Measurements from ENCODE around the gene MPZL1. TPM values are rescaled to one million over a fixed set of nuclear protein-coding genes. Genes with fewer than 3 reads are reported as not detected.
A peak's percentile ranks its signal among the peaks of the same experiment; 100 is the strongest.

Gene MPZL1
- total RNA-seq, 1 donor from 2014 or later = 85.2 TPM

- TF ChIP-seq CTCF (IDR thresholded peaks at IDR 0.05) = no peak
- Histone ChIP-seq H3K9me3 (no peaks in the 10 kb centered on the region), H3K4me1 (peaks cover 11% of the 10 kb centered on the region), H3K27me3 (no peaks in the 10 kb centered on the region), H3K27ac (no peak overlapping the region), H3K4me3 (no peak overlapping the region), H3K36me3 (no peaks in the 10 kb centered on the region)
- ATAC-seq (no peak), DNase-seq (no peak)
- intact Hi-C loops (cut with DNase I) = no loop called here
Observed at GRCh38 chr1:167681024-167681423, 40.8 kb upstream of the MPZL1 start.

- ATAC-seq (no peak), DNase-seq (no peak)
- Histone ChIP-seq H3K27me3 (no peaks in the 10 kb centered on the region), H3K4me1 (peaks cover 11% of the 10 kb centered on the region), H3K9me3 (no peaks in the 10 kb centered on the region), H3K36me3 (no peaks in the 10 kb centered on the region), H3K27ac (no peak overlapping the region), H3K4me3 (no peak overlapping the region)
- intact Hi-C loops (cut with DNase I) = no loop called here
- no peak for TF ChIP-seq CTCF (IDR thresholded peaks at IDR 0.05)
Observed at GRCh38 chr1:167681451-167682098, 40.2 kb upstream of the MPZL1 start.

GRCh38 chr1:167683226-167683625 is 38.6 kb upstream of the MPZL1 start:
- DNase-seq = no peak
- H3K4me3 ChIP-seq = no peak overlapping the region
- no peak for ATAC-seq
- H3K27me3 ChIP-seq = no peaks in the 10 kb centered on the region
- peaks cover 18% of the 10 kb centered on the region for H3K4me1 ChIP-seq
- H3K27ac ChIP-seq = no peak overlapping the region
- TF ChIP-seq CTCF (IDR thresholded peaks at IDR 0.05) = no peak
- intact Hi-C loops (cut with DNase I) = no loop called here
- H3K9me3 ChIP-seq = no peaks in the 10 kb centered on the region
- H3K36me3 ChIP-seq = no peaks in the 10 kb centered on the region

GRCh38 chr1:167683641-167684502 is 37.9 kb upstream of the MPZL1 start:
- no peak overlapping the region for H3K4me3 ChIP-seq
- H3K4me1 ChIP-seq = peaks cover 18% of the 10 kb centered on the region
- no peaks in the 10 kb centered on the region for H3K36me3 ChIP-seq
- H3K9me3 ChIP-seq = no peaks in the 10 kb centered on the region
- peak; percentile 86 for ATAC-seq
- no peak for TF ChIP-seq CTCF (IDR thresholded peaks at IDR 0.05)
- DNase-seq = peak; percentile 82
- H3K27ac ChIP-seq = no peak overlapping the region
- intact Hi-C loops (cut with DNase I) = no loop called here
- no peaks in the 10 kb centered on the region for H3K27me3 ChIP-seq

- H3K27ac ChIP-seq = no peak overlapping the region
- H3K4me1 ChIP-seq = peaks cover 18% of the 10 kb centered on the region
- H3K9me3 ChIP-seq = no peaks in the 10 kb centered on the region
- ATAC-seq = no peak
- no peak overlapping the region for H3K4me3 ChIP-seq
- H3K27me3 ChIP-seq = no peaks in the 10 kb centered on the region
- no peak for TF ChIP-seq CTCF (IDR thresholded peaks at IDR 0.05)
- intact Hi-C loops (cut with DNase I) = loop anchor here (5.0 kb wide), 1 partner anchor 84 kb away; no protein-coding TSS in a partner anchor
- peaks cover 10% of the 10 kb centered on the region for H3K36me3 ChIP-seq
- DNase-seq = no peak
Observed at GRCh38 chr1:167685844-167686243, 35.9 kb upstream of the MPZL1 start.

Measured in upper lobe of right lung (tissue), 1 donor.